Thyroid gland (tissue), 4 donors: ENCODE results near the gene POLR2M. TPM values are rescaled to one million over a fixed set of nuclear protein-coding genes. Genes with fewer than 3 reads are reported as not detected.

Experiments used
- DNase-seq, 2 donors: peaks; one replicate each; pipeline ENCODE4 v3.0.0-alpha.2; 2019
- H3K27ac ChIP-seq, 3 donors: fragments of 200-600 bp; sonication (generic); 1 replicate in 2 of 3; 2 replicates in 1 of 3; pipeline ENCODE4 v1.5.1; 2016 to 2019; ENCODE audit warnings: mild to moderate bottlenecking in 1 of 3, moderate library complexity in 1 of 3
- H3K27me3 ChIP-seq: fragments of 200-600 bp; sonication (generic); one replicate; pipeline ENCODE4 v1.5.1; 2019
- H3K36me3 ChIP-seq, 2 donors: fragments of 200-600 bp; sonication (generic); one replicate each; pipeline ENCODE4 v1.5.1; 2016 to 2019
- H3K4me1 ChIP-seq, 2 donors: fragments of 200-600 bp; sonication (generic); one replicate each; pipeline ENCODE4 v1.5.1; 2017 to 2019
- H3K4me3 ChIP-seq, 3 donors: fragments of 200-600 bp; sonication (generic); replicated peaks in 1 of 3; 1 replicate in 2 of 3; 2 replicates in 1 of 3; pipeline ENCODE4 v1.5.1; 2016; ENCODE audit warnings: mild to moderate bottlenecking in 1 of 3
- H3K9me3 ChIP-seq: fragments of 200-600 bp; sonication (generic); one replicate; pipeline ENCODE4 v1.5.1; 2017
- CTCF ChIP-seq, 6 experiments: fragments of 200-600 bp in 3 of 6; fragments of 450-650 bp in 3 of 6; sonication (generic) in 3 of 6; IDR thresholded peaks; one replicate each; pipeline ENCODE4 v1.5.1; 2016 to 2019; ENCODE audit warnings: antibody characterized with exemption in 6 of 6, mild to moderate bottlenecking in 2 of 6, inconsistent platforms in 1 of 6, moderate library complexity in 1 of 6
- POLR2A ChIP-seq, 2 donors: fragments of 450-650 bp; IDR thresholded peaks; one replicate each; pipeline ENCODE4 v1.6.1; 2017; ENCODE audit warnings: antibody characterized with exemption in 2 of 2, mild to moderate bottlenecking in 2 of 2, moderate library complexity in 1 of 2
- WGBS, 2 donors: methylation state at CpG; one replicate each; pipeline ENCODE4 v1.1.5; 2017; 5-methylcytosine and 5-hydroxymethylcytosine counted together
- intact Hi-C: fragments of 100-400 bp; cut with DNase I; formaldehyde crosslinking; loops from one replicate; pipeline ENCODE4 v1.15.1; 2023
- total RNA-seq, 4 donors: library from RNA; depleted of rRNA; stranded (reverse); fragments of >200 nt; gene quantifications; one replicate each; pipeline ENCODE4 v1.2.3, GENCODE V29; 2016

POLR2M gene
- total RNA-seq, 4 donors from 2014 or later = 63.2 to 269 (median 70.6) TPM

GRCh38 chr15:57727031-57727430 lies 20.5 kb downstream of the POLR2M start:
- 93 to 98% methylated on average over 6 of the region's 6 CpGs for WGBS, 2 donors

GRCh38 chr15:57728436-57728835 lies 21.9 kb downstream of the POLR2M start:
- Histone ChIP-seq H3K4me3 (no peak overlapping the region), H3K36me3 (no peaks in the 10 kb centered on the region), H3K27me3 (no peaks in the 10 kb centered on the region), H3K4me1 (peaks cover 0 to 4% of the 10 kb centered on the region in 2 donors), H3K27ac (no peak overlapping the region), H3K9me3 (no peaks in the 10 kb centered on the region)
- WGBS, 2 donors = 96 to 98% methylated on average over 8 of the region's 8 CpGs
- no peak for DNase-seq
- intact Hi-C loops = no loop called here
- TF ChIP-seq CTCF (IDR thresholded peaks at IDR 0.05) (no peak), POLR2A (IDR thresholded peaks at IDR 0.05) (no peak)

More at GRCh38 chr15:57727031-57727430, 20.5 kb downstream of the POLR2M start:
- no peak overlapping the region for H3K27ac ChIP-seq
- H3K36me3 ChIP-seq = no peaks in the 10 kb centered on the region
- DNase-seq = no peak
- TF ChIP-seq POLR2A (IDR thresholded peaks at IDR 0.05) (no peak), CTCF (IDR thresholded peaks at IDR 0.05) (no peak)
- H3K4me1 ChIP-seq = no peaks in the 10 kb centered on the region
- H3K9me3 ChIP-seq = no peaks in the 10 kb centered on the region
- no peaks in the 10 kb centered on the region for H3K27me3 ChIP-seq
- intact Hi-C loops = no loop called here
- no peak overlapping the region for H3K4me3 ChIP-seq

DNA sequence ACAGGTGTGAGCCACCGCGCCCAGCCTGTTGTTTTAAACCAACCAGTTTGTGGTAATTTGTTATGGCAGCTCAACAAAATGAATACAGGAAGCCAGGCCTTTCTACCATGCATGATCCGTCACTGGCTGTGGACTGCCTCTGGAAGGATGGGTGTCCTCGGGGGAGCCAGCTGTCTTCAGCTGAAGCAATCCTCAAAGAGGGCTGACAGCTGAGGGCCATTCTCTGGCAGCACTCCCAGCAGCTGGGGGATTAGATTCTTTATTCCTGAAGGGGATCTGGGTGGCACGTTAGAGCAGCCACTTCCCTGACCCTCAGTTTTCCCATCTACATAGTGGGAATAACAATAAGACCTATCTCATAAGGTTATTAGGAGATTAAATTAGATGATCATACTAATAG lies 24.4 kb downstream of the POLR2M start:
- intact Hi-C loops = loop anchor here (10.0 kb wide), 2 partner anchors 124 to 344 kb away; no protein-coding TSS in a partner anchor
- TF ChIP-seq POLR2A (IDR thresholded peaks at IDR 0.05) (no peak), CTCF (IDR thresholded peaks at IDR 0.05) (no peak)
- no peak overlapping the region for H3K27ac ChIP-seq
- H3K4me3 ChIP-seq = no peak overlapping the region
- WGBS, 2 donors = 89 to 91% methylated on average over 5 of the region's 5 CpGs
- H3K36me3 ChIP-seq = no peaks in the 10 kb centered on the region
- DNase-seq = no peak
- peaks cover 0 to 4% of the 10 kb centered on the region in 2 donors for H3K4me1 ChIP-seq
- no peaks in the 10 kb centered on the region for H3K27me3 ChIP-seq
- H3K9me3 ChIP-seq = no peaks in the 10 kb centered on the region

DNA sequence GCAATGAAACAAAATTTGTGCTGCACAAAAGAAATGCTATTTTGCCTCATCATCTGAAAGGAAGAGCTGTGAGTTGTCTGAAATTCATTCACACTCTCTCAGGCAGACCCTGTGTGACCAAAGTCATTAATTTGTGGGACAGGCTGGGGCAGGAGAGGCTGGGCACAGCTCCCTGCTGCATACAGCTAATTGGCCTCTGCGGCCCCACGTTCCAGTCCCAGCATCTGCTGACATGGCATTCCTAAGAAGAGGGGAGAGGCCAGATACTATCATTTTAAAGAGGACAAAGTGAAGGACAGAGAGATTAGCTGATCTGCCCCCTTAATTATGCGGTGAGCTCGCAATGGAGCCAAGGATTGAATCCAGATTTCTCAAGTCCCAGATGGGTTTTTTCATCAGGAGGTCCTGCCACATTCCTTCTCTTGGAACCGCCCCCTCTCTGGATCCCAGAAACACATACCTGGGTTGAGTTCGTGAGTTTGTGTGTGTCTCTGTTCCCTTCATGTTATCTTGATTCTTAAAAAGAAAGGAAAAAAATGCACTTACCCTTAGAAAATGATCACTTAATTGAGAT lies 25.1 kb downstream of the POLR2M start:
- Histone ChIP-seq H3K27ac (no peak overlapping the region), H3K9me3 (no peaks in the 10 kb centered on the region), H3K27me3 (no peaks in the 10 kb centered on the region), H3K36me3 (no peaks in the 10 kb centered on the region), H3K4me3 (no peak overlapping the region), H3K4me1 (peaks cover 0 to 4% of the 10 kb centered on the region in 2 donors)
- DNase-seq = no peak
- WGBS, 2 donors = 68 to 84% methylated on average over 6 of the region's 6 CpGs
- TF ChIP-seq CTCF (IDR thresholded peaks at IDR 0.05) (no peak), POLR2A (IDR thresholded peaks at IDR 0.05) (no peak)
- intact Hi-C loops = loop anchor here (10.0 kb wide), 2 partner anchors 123 to 343 kb away; no protein-coding TSS in a partner anchor

DNA sequence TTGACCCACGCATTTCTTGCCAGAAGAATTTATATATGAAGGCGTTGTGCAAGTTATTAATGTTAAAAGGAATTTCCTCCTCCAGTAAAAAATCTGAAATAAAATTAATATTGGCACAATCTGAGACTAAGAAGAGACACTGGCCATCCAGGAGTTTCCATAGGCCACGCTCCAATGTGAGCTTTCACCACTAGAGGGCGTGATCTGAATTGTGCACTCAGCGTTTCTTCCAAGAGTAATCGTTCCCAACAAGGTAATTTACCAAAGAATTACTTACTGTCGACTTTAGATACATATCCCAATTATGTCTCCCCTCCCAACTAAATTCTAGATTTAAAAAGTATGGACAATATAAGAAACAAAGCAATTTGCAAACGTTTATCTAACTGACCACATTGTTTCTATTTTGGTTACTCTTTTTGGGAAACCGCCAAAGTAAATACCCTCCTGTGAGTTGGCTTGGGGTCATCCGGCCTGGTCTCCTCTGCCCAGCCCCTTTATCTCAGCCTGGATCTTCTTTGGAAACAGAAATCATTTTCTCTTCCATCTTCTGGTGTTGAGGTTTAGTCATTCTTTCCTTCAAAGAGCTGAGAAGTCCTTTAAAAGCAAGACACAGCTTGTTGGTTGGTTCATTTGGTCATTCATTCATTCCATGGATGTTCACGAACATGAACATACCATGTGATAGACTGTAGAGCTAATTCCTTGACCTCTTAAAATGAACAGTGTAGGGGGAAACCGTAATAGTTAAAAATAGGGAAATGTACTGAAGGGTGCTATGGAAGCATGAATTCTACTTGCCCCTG lies 26.2 kb downstream of the POLR2M start:
- no peaks in the 10 kb centered on the region for H3K27me3 ChIP-seq
- peaks cover 0 to 4% of the 10 kb centered on the region in 2 donors for H3K4me1 ChIP-seq
- WGBS, 2 donors = 37 to 41% methylated on average over 12 of the region's 12 CpGs
- TF ChIP-seq CTCF (IDR thresholded peaks at IDR 0.05) (peak; percentile 65 to 96 (median 74)), POLR2A (IDR thresholded peaks at IDR 0.05) (no peak)
- DNase-seq = peak; percentile 53
- intact Hi-C loops = loop anchor here (10.0 kb wide), 2 partner anchors 122 to 342 kb away; no protein-coding TSS in a partner anchor
- H3K36me3 ChIP-seq = no peaks in the 10 kb centered on the region
- no peaks in the 10 kb centered on the region for H3K9me3 ChIP-seq
- no peak overlapping the region for H3K27ac ChIP-seq
- no peak overlapping the region for H3K4me3 ChIP-seq
